ENCODE results near the gene IRF2.
A peak's percentile ranks its signal among the peaks of the same experiment; 100 is the strongest.

The IRF2 gene

GRCh38 chr4:184409502-184409901 lies 64.8 kb downstream of the IRF2 start:
- no peak for DNase-seq (ENCODE audit: low read depth)

- DNase-seq (ENCODE audit: low read depth), result no peak
These were observed 65.7 kb downstream of the IRF2 start for GRCh38 chr4:184408684-184409081.

GRCh38 chr4:184408021-184408683 lies 66.2 kb downstream of the IRF2 start:
- DNase-seq (ENCODE audit: low read depth), result peak; percentile 53

GRCh38 chr4:184406958-184407391 lies 67.4 kb downstream of the IRF2 start:
- no peak for DNase-seq (ENCODE audit: low read depth)

- no peak for DNase-seq (ENCODE audit: low read depth)
These were observed 70.3 kb downstream of the IRF2 start for GRCh38 chr4:184404047-184404446.

- DNase-seq (ENCODE audit: low read depth), result no peak
These were observed 71.0 kb downstream of the IRF2 start for GRCh38 chr4:184403384-184403781.

GRCh38 chr4:184402740-184403383 lies 71.5 kb downstream of the IRF2 start:
- no peak for DNase-seq (ENCODE audit: low read depth)

GRCh38 chr4:184402239-184402638 lies 72.1 kb downstream of the IRF2 start:
- no peak for DNase-seq (ENCODE audit: low read depth)

- no peak for DNase-seq (ENCODE audit: low read depth)
These were observed 72.8 kb downstream of the IRF2 start for GRCh38 chr4:184401397-184402171.

- no peak for DNase-seq (ENCODE audit: low read depth)
These were observed 73.5 kb downstream of the IRF2 start for GRCh38 chr4:184400891-184401290.

- DNase-seq (ENCODE audit: low read depth), result peak; percentile 87
These were observed 73.9 kb downstream of the IRF2 start for GRCh38 chr4:184400375-184400870.

- no peak for DNase-seq (ENCODE audit: low read depth)
These were observed 74.8 kb downstream of the IRF2 start for GRCh38 chr4:184399512-184399908.

GRCh38 chr4:184398741-184399511 lies 75.4 kb downstream of the IRF2 start:
- DNase-seq (ENCODE audit: low read depth), result no peak

GRCh38 chr4:184397516-184398163 lies 76.7 kb downstream of the IRF2 start:
- no peak for DNase-seq (ENCODE audit: low read depth)

GRCh38 chr4:184396570-184397515 lies 77.5 kb downstream of the IRF2 start:
- no peak for DNase-seq (ENCODE audit: low read depth)

- DNase-seq (ENCODE audit: low read depth), result no peak
These were observed 78.4 kb downstream of the IRF2 start for GRCh38 chr4:184395971-184396391.

- no peak for DNase-seq (ENCODE audit: low read depth)
These were observed 78.9 kb downstream of the IRF2 start for GRCh38 chr4:184395451-184395917.

GRCh38 chr4:184392748-184393559 lies 81.4 kb downstream of the IRF2 start:
- no peak for DNase-seq (ENCODE audit: low read depth)

GRCh38 chr4:184392316-184392715 lies 82.0 kb downstream of the IRF2 start:
- no peak for DNase-seq (ENCODE audit: low read depth)

Data from fibroblast of the conjunctiva (primary cell).